GM18909 (cell line): ENCODE results near the gene RITA1.
"Not testable (repeated sequence)": the region's sequence is repeated elsewhere in the genome, so short reads cannot be mapped to it uniquely, and the experiment has no call there.

Experiments
- ATAC-seq: cut with Tn5 transposase; IDR thresholded peaks from one replicate; pipeline ENCODE4 v1.9.1; 2021; ENCODE audit warnings: mild to moderate bottlenecking; ENCODE audit not compliant: unreplicated experiment, poor library complexity

RITA1 gene

GRCh38 chr12:113201187-113202177 is 16.0 kb downstream of the RITA1 start:
- no peak for ATAC-seq

- ATAC-seq: no peak
These were observed 17.0 kb downstream of the RITA1 start for GRCh38 chr12:113202300-113203075.

GRCh38 chr12:113203852-113204760 is 18.6 kb downstream of the RITA1 start:
- no peak for ATAC-seq

GRCh38 chr12:113204804-113205203 is 19.3 kb downstream of the RITA1 start:
- no peak for ATAC-seq

GRCh38 chr12:113206802-113207201 is 21.3 kb downstream of the RITA1 start:
- ATAC-seq: not testable (repeated sequence)

- ATAC-seq: no peak
These were observed 22.1 kb downstream of the RITA1 start for GRCh38 chr12:113207613-113208040.

- peak; percentile 79 for ATAC-seq
These were observed 22.8 kb downstream of the RITA1 start for GRCh38 chr12:113208041-113208934.

GRCh38 chr12:113211160-113211559 is 25.6 kb downstream of the RITA1 start:
- no peak for ATAC-seq

GRCh38 chr12:113214895-113215400 is 29.4 kb downstream of the RITA1 start:
- no peak for ATAC-seq

- ATAC-seq: no peak
These were observed 30.5 kb downstream of the RITA1 start for GRCh38 chr12:113216027-113216426.

GRCh38 chr12:113220593-113221180 is 35.2 kb downstream of the RITA1 start:
- no peak for ATAC-seq

- peak; percentile 92 for ATAC-seq
These were observed 35.9 kb downstream of the RITA1 start, which contains the start of gene TPCN1 for GRCh38 chr12:113221181-113221996. Gene TPCN1 (plus strand): TSS chr12:113221464. CDS start chr12:113226853, 5,389 bp downstream.

GRCh38 chr12:113221997-113222729 is 36.6 kb downstream of the RITA1 start:
- ATAC-seq: no peak

GRCh38 chr12:113222730-113223531 is 37.4 kb downstream of the RITA1 start:
- no peak for ATAC-seq

- no peak for ATAC-seq
These were observed 39.4 kb downstream of the RITA1 start for GRCh38 chr12:113224955-113225354.
